ENCODE data around the gene IFNAR2. TPM values are rescaled to one million over a fixed set of nuclear protein-coding genes. Genes with fewer than 3 reads are reported as not detected.

The IFNAR2 gene
- total RNA-seq, 6 donors from 2014 or later, result 10.5 to 36.0 (median 22.3) TPM

GRCh38 chr21:33268737-33269441 is 39.2 kb downstream of the IFNAR2 start:
- peak overlapping the region; percentile 25 to 96 (median 44) for H3K27ac ChIP-seq
- WGBS, 2 donors, result 70 to 71% methylated on average over 12 of the region's 12 CpGs
- ATAC-seq (ENCODE audit: low FRiP score in 2 of 2) (peak; percentile 11 to 84), DNase-seq (peak in 1 of 2 donors; percentile 96)
- H3K4me1 ChIP-seq, result peaks cover 28 to 40% (median 38%) of the 10 kb centered on the region in 4 donors
- peaks cover 6 to 21% (median 14%) of the 10 kb centered on the region in 4 donors for H3K36me3 ChIP-seq
- no peaks in the 10 kb centered on the region for H3K27me3 ChIP-seq
- H3K9me3 ChIP-seq, result no peaks in the 10 kb centered on the region
- TF ChIP-seq POLR2AphosphoS5 (IDR thresholded peaks at IDR 0.05) (peak; percentile 49 to 63), POLR2A (IDR thresholded peaks at IDR 0.05) (no peak), CTCF (IDR thresholded peaks at IDR 0.05) (peak in 1 of 6 experiments; percentile 33), EP300 (IDR thresholded peaks at IDR 0.05) (peak in 1 of 4 donors; percentile 50)
- H3K4me3 ChIP-seq, result no peak overlapping the region

- no peak for DNase-seq
- H3K27ac ChIP-seq, result no peak overlapping the region
- no peaks in the 10 kb centered on the region for H3K9me3 ChIP-seq
- no peaks in the 10 kb centered on the region for H3K27me3 ChIP-seq
- peaks cover 9 to 34% (median 21%) of the 10 kb centered on the region in 4 donors for H3K36me3 ChIP-seq
- 95 to 99% methylated on average over 8 of the region's 8 CpGs for WGBS, 2 donors
- no peak overlapping the region for H3K4me3 ChIP-seq
- no peak for ATAC-seq (ENCODE audit: low FRiP score in 2 of 2)
- H3K4me1 ChIP-seq, result peaks cover 22 to 33% (median 31%) of the 10 kb centered on the region in 4 donors
- TF ChIP-seq EP300 (IDR thresholded peaks at IDR 0.05) (no peak), CTCF (IDR thresholded peaks at IDR 0.05) (no peak), POLR2AphosphoS5 (IDR thresholded peaks at IDR 0.05) (no peak), POLR2A (IDR thresholded peaks at IDR 0.05) (no peak)
Measured at GRCh38 chr21:33270986-33271385, 41.2 kb downstream of the IFNAR2 start.

- DNase-seq (no peak), ATAC-seq (ENCODE audit: low FRiP score in 2 of 2) (no peak)
- Histone ChIP-seq H3K4me3 (no peak overlapping the region), H3K9me3 (no peaks in the 10 kb centered on the region), H3K27me3 (no peaks in the 10 kb centered on the region), H3K27ac (no peak overlapping the region), H3K4me1 (peaks cover 12 to 26% (median 17%) of the 10 kb centered on the region in 4 donors), H3K36me3 (peaks cover 9 to 51% (median 27%) of the 10 kb centered on the region in 4 donors)
- no peak for TF ChIP-seq EP300 (IDR thresholded peaks at IDR 0.05)
- TF ChIP-seq POLR2AphosphoS5 (IDR thresholded peaks at IDR 0.05), result no peak
- TF ChIP-seq POLR2A (IDR thresholded peaks at IDR 0.05), result no peak
- no peak for TF ChIP-seq CTCF (IDR thresholded peaks at IDR 0.05)
- 74 to 86% methylated on average over 6 of the region's 6 CpGs for WGBS, 2 donors
Measured at GRCh38 chr21:33273044-33273443, 43.3 kb downstream of the IFNAR2 start.

- TF ChIP-seq EP300 (IDR thresholded peaks at IDR 0.05) (no peak), CTCF (IDR thresholded peaks at IDR 0.05) (no peak), POLR2A (IDR thresholded peaks at IDR 0.05) (no peak), POLR2AphosphoS5 (IDR thresholded peaks at IDR 0.05) (no peak)
Measured at GRCh38 chr21:33278721-33279120, 49.0 kb downstream of the IFNAR2 start.

More at GRCh38 chr21:33278721-33279120, 49.0 kb downstream of the IFNAR2 start:
- H3K27me3 ChIP-seq, result no peaks in the 10 kb centered on the region
- peaks cover 22 to 88% (median 42%) of the 10 kb centered on the region in 4 donors for H3K36me3 ChIP-seq
- DNase-seq (no peak), ATAC-seq (ENCODE audit: low FRiP score in 2 of 2) (no peak)
- H3K4me3 ChIP-seq, result no peak overlapping the region
- peaks cover 0 to 4% (median 0%) of the 10 kb centered on the region in 4 donors for H3K9me3 ChIP-seq
- WGBS, 2 donors, result 96 to 99% methylated on average over 2 of the region's 2 CpGs
- no peaks in the 10 kb centered on the region for H3K4me1 ChIP-seq
- H3K27ac ChIP-seq, result no peak overlapping the region
